AG10803 (cell line): ENCODE results near the gene CD37.

Experiments
- DNase-seq: peaks from one replicate; pipeline ENCODE4 v3.0.0; 2010; ENCODE audit warnings: low read depth
- H3K4me3 ChIP-seq: 2 replicates; pipeline ENCODE4 v1.5.1; 2011; ENCODE audit warnings: mild to moderate bottlenecking, low read length, control low read depth
- TF ChIP-seq, protein P1 (sequence below): conservative IDR thresholded peaks from 2 replicates; pipeline ENCODE4 v1.5.1; 2011; ENCODE audit warnings: mild to moderate bottlenecking, low read length, control low read depth, inconsistent platforms

CD37 gene

DNA sequence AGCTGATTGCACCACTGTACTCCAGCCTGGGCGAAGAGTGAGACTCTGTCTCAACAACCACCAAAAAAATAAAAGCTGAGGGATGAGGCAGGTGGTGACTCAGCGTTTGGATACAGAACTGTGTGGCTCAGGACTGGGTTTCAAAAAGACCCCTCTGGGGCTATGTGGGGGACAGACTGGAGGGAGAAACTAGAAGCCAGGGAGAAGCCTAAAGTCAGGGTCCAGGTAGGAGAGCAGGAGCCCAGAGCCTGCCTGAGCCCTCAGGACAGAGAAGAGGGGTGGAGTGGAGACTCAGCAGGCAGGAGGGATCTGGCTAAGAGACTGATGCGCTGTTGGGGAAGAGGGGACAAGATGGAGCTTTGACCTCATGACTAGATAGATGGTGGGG, 1.8 kb upstream of the CD37 start:
- no peak overlapping the region for H3K4me3 ChIP-seq
- TF ChIP-seq, protein P1, sequence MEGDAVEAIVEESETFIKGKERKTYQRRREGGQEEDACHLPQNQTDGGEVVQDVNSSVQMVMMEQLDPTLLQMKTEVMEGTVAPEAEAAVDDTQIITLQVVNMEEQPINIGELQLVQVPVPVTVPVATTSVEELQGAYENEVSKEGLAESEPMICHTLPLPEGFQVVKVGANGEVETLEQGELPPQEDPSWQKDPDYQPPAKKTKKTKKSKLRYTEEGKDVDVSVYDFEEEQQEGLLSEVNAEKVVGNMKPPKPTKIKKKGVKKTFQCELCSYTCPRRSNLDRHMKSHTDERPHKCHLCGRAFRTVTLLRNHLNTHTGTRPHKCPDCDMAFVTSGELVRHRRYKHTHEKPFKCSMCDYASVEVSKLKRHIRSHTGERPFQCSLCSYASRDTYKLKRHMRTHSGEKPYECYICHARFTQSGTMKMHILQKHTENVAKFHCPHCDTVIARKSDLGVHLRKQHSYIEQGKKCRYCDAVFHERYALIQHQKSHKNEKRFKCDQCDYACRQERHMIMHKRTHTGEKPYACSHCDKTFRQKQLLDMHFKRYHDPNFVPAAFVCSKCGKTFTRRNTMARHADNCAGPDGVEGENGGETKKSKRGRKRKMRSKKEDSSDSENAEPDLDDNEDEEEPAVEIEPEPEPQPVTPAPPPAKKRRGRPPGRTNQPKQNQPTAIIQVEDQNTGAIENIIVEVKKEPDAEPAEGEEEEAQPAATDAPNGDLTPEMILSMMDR, result no peak
- DNase-seq, result no peak

DNA sequence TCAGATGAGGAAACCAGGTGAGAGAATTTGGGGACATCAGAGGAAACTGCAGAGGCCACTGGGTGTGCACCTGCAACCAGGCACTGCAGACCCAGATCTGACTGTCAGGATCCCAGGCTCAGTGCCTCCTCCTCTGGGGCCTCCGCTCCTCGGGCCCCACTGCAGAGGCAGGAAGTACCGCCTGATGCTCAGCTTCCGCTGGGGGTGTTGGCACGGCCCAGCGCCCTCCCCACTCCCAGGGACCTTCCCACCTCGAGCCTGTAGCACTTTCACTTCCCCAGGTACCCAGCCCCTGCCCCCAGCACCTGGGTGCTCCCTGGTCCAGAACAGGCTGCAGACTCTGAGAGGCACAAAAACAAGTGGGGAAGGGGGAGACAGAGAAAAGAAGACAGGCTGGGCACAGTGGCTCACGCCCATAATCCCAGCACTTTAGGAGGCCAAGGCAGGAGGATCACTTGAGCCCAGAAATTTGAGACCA, 1.4 kb upstream of the CD37 start:
- TF ChIP-seq, protein P1, result no peak
- DNase-seq, result no peak
- H3K4me3 ChIP-seq, result no peak overlapping the region

DNA sequence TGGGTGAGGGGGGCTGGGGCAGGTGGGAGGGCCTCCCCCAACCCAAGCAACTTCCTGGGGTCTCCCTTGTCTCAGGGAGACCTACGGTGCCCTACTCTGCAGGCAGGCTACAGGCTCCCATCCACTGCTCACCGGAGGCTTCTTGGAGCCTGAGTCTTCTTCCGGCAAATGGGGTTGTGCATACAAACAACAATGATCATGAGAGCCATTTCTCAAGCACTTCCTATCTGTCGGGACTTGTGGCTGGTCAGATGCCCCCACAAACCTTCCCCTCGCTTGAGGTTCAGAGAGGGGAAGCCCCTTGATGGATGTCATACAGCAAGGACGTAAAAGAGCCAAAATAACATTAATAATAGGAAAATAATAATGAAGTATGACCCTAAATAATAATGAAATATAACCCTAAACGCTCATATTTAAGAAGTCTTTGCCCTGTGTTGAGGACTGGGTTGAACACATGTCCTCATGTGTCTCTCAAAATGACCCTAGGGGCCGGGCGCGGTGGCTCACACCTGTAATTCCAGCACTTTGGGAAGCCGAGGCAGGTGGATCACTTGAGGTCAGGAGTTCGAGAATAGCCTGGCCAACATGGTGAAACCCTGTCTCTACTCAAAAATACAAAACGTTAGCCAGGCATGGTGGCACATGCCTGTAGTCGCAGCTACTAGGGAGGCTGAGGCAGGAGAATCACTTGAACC, 727 bp downstream of the CD37 start:
- no peak for DNase-seq
- H3K4me3 ChIP-seq, result no peak overlapping the region
- TF ChIP-seq, protein P1, result no peak

DNA sequence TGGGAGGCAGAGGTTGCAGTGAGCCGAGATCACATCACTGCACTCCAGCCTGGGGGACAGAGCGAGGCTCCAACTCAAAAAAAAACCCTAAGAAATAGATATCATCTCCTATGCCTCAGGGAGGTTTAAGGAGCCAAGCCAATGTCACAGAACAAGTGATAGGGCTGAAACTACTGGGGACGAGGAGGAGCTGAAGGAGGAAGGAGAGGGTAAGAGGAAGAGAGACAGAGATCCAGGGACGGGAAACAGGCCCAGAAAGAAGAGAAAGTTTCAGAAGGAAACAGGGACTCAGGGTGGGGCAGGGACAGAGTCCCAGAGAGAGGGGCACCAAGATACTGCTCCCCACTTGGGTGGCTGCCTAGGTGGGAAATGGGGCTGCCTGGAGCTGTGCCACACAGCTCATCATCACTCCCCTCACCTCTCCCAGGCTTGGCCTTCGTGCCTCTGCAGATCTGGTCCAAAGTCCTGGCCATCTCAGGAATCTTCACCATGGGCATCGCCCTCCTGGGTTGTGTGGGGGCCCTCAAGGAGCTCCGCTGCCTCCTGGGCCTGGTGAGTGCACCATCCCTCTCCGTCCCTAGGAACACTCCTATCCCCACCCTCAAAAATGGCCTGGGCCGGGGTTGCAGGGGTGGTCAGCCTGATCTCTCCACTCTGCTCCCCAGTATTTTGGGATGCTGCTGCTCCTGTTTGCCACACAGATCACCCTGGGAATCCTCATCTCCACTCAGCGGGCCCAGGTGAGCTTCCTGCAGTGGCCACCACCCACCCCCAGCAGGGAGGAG, 1.5 kb downstream of the CD37 start:
- H3K4me3 ChIP-seq, result no peak overlapping the region
- TF ChIP-seq, protein P1, result no peak
- no peak for DNase-seq

- DNase-seq, result no peak
- TF ChIP-seq, protein P1, result no peak
- no peak overlapping the region for H3K4me3 ChIP-seq
These were observed 2.2 kb downstream of the CD37 start for GRCh38 chr19:49337267-49338022.

GRCh38 chr19:49338023-49338677, 2.9 kb downstream of the CD37 start:
- H3K4me3 ChIP-seq, result no peak overlapping the region
- TF ChIP-seq, protein P1, result no peak
- no peak for DNase-seq
